Stomach (tissue), 9 donors: Measurements from ENCODE around the gene CGREF1. TPM values are rescaled to one million over a fixed set of nuclear protein-coding genes. Genes with fewer than 3 reads are reported as not detected.

Experiments used
- DNase-seq, 2 donors: peaks; one replicate each; pipeline versions ENCODE4 v3.0.0 to v3.0.0-alpha.2; 2013 to 2019
- H3K27ac ChIP-seq, 5 donors: fragments of 200-600 bp in 4 of 5; sonication (generic) in 4 of 5; one replicate each; pipeline ENCODE4 v1.5.1; 2013 to 2019; ENCODE audit warnings: mild to moderate bottlenecking in 1 of 5, moderate library complexity in 1 of 5
- H3K27me3 ChIP-seq, 3 donors: fragments of 200-600 bp; sonication (generic); one replicate each; pipeline ENCODE4 v1.5.1; 2017 to 2019; ENCODE audit warnings: mixed run types in 1 of 3
- H3K36me3 ChIP-seq, 4 donors: fragments of 200-600 bp; sonication (generic); 1 replicate in 3 of 4; 2 replicates in 1 of 4; pipeline ENCODE4 v1.5.1; 2016 to 2019
- H3K4me1 ChIP-seq, 4 donors: fragments of 200-600 bp; sonication (generic); one replicate each; pipeline ENCODE4 v1.5.1; 2016 to 2019
- H3K4me3 ChIP-seq, 4 donors: fragments of 200-600 bp; sonication (generic) in 3 of 4; one replicate each; pipeline ENCODE4 v1.5.1; 2016 to 2019; ENCODE audit warnings: mild to moderate bottlenecking in 1 of 4
- H3K9me3 ChIP-seq, 4 donors: fragments of 200-600 bp; sonication (generic); one replicate each; pipeline ENCODE4 v1.5.1; 2016 to 2019
- CTCF ChIP-seq, 7 experiments: fragments of 450-650 bp in 4 of 7; fragments of 200-600 bp in 3 of 7; sonication (generic) in 3 of 7; IDR thresholded peaks; one replicate each; pipeline ENCODE4 v1.5.1; 2016 to 2019; ENCODE audit warnings: antibody characterized with exemption in 7 of 7, control low read depth in 2 of 7, mild to moderate bottlenecking in 1 of 7
- EP300 ChIP-seq: sonication (generic); formaldehyde crosslinking; IDR thresholded peaks from one replicate; pipeline ENCODE4 v1.6.1; 2017; ENCODE audit warnings: antibody characterized with exemption
- POLR2A ChIP-seq, 4 donors: fragments of 450-650 bp; IDR thresholded peaks; one replicate each; pipeline ENCODE4 v1.6.1; 2016; ENCODE audit warnings: antibody characterized with exemption in 4 of 4, control low read depth in 2 of 4, mild to moderate bottlenecking in 1 of 4, moderate library complexity in 1 of 4
- POLR2AphosphoS5 ChIP-seq, 3 donors: sonication (generic); formaldehyde crosslinking; IDR thresholded peaks; one replicate each; pipeline ENCODE4 v1.6.1; 2016; ENCODE audit warnings: antibody characterized with exemption in 3 of 3
- WGBS, 5 donors: extraction: QIAGEN DNeasy Blood & Tissue Kit in 3 of 5; methylation state at CpG; one replicate each; pipeline versions ENCODE4 v1.1.5 to v1.1.7; 2013 to 2018; 5-methylcytosine and 5-hydroxymethylcytosine counted together
- intact Hi-C: fragments of 100-400 bp; cut with DNase I; formaldehyde crosslinking; loops from one replicate; pipeline ENCODE4 v1.15.1; 2023; ENCODE audit warnings: low total_unique reads
- polyA plus RNA-seq, 3 donors: library from polyadenylated mRNA; stranded (reverse); fragments of 200-250 nt; gene quantifications; one replicate each; pipeline ENCODE4 v1.2.3, GENCODE V29; 2013
- total RNA-seq, 5 donors: library from RNA; depleted of rRNA; stranded (reverse); fragments of >200 nt; gene quantifications; one replicate each; pipeline versions ENCODE4 v1.1.0 to v1.2.3, GENCODE V29; 2014 to 2016
- donor health status: healthy with polysubstance abuse.
- donor health status: Bipolar disorder and iron deficiency.
- donor health status: healthy.

Gene CGREF1
- total and polyA plus RNA-seq, 8 donors, result 1.4 to 4.1 (median 2.5) TPM; not detected in 2

- Histone ChIP-seq H3K36me3 (peaks cover 21 to 26% (median 23%) of the 10 kb centered on the region in 4 donors), H3K4me1 (peaks cover 10 to 25% (median 20%) of the 10 kb centered on the region in 4 donors), H3K27me3 (no peaks in the 10 kb centered on the region), H3K4me3 (no peak overlapping the region), H3K9me3 (no peaks in the 10 kb centered on the region), H3K27ac (peak overlapping the region in 1 of 5 donors; percentile 95)
- DNase-seq, result no peak
- WGBS, 5 donors, result 81 to 90% (median 85%) methylated on average over 12 of the region's 12 CpGs
- TF ChIP-seq CTCF (IDR thresholded peaks at IDR 0.05) (no peak), POLR2AphosphoS5 (IDR thresholded peaks at IDR 0.05) (no peak), POLR2A (IDR thresholded peaks at IDR 0.05) (no peak), EP300 (no peak)
- intact Hi-C loops, result no loop called here
Observed at GRCh38 chr2:27135478-27135955, 16.6 kb upstream of the CGREF1 start.

- no peak for DNase-seq
- Histone ChIP-seq H3K4me1 (peaks cover 10 to 25% (median 20%) of the 10 kb centered on the region in 4 donors), H3K4me3 (peak overlapping the region; percentile 64 to 100 (median 88)), H3K36me3 (peaks cover 24 to 32% (median 29%) of the 10 kb centered on the region in 4 donors), H3K27ac (peak overlapping the region; percentile 86 to 95 (median 92)), H3K27me3 (no peaks in the 10 kb centered on the region), H3K9me3 (no peaks in the 10 kb centered on the region)
- no peak for TF ChIP-seq POLR2AphosphoS5 (IDR thresholded peaks at IDR 0.05)
- intact Hi-C loops, result no loop called here
- WGBS, 5 donors, result 53 to 80% (median 54%) methylated on average over 22 to 33 of the region's 33 CpGs
Observed at GRCh38 chr2:27134781-27135477, 16.0 kb upstream of the CGREF1 start.

GRCh38 chr2:27133905-27134780 lies 15.2 kb upstream of the CGREF1 start, which contains the start of gene PREB:
TSS of gene PREB (minus strand) at chr2:27134636. CDS start at chr2:27134421, 215 bp downstream.
- Histone ChIP-seq H3K9me3 (no peaks in the 10 kb centered on the region), H3K27me3 (no peaks in the 10 kb centered on the region), H3K27ac (peak within 1 kb of the TSS; percentile 86 to 95 (median 92)), H3K4me1 (peaks cover 10 to 25% (median 20%) of the 10 kb centered on the region in 4 donors), H3K4me3 (peak within 1 kb of the TSS; percentile 64 to 100 (median 88)), H3K36me3 (peaks cover 30 to 38% (median 37%) of the 10 kb centered on the region in 4 donors)
- DNase-seq, result peak; percentile 99
- TF ChIP-seq POLR2AphosphoS5 (IDR thresholded peaks at IDR 0.05), result peak; percentile 91 to 98 (median 95)
- no peak for TF ChIP-seq EP300
- peak in 1 of 4 donors; percentile 67 for TF ChIP-seq POLR2A (IDR thresholded peaks at IDR 0.05)
- no peak for TF ChIP-seq CTCF (IDR thresholded peaks at IDR 0.05)
- WGBS, 5 donors, result 1% methylated on average over 16 to 86 of the region's 86 CpGs
- intact Hi-C loops, result no loop called here

- 27 to 36% (median 34%) methylated on average over 14 of the region's 14 CpGs for WGBS, 5 donors
- H3K27ac ChIP-seq, result peak overlapping the region in 4 of 5 donors; percentile 86 to 95 (median 92)
- H3K4me1 ChIP-seq, result peaks cover 10 to 25% (median 20%) of the 10 kb centered on the region in 4 donors
- peak overlapping the region; percentile 64 to 100 (median 88) for H3K4me3 ChIP-seq
- H3K9me3 ChIP-seq, result no peaks in the 10 kb centered on the region
- TF ChIP-seq CTCF (IDR thresholded peaks at IDR 0.05) (no peak), POLR2AphosphoS5 (IDR thresholded peaks at IDR 0.05) (no peak), POLR2A (IDR thresholded peaks at IDR 0.05) (no peak), EP300 (no peak)
- no peaks in the 10 kb centered on the region for H3K27me3 ChIP-seq
- intact Hi-C loops, result no loop called here
- H3K36me3 ChIP-seq, result peaks cover 30 to 43% (median 37%) of the 10 kb centered on the region in 4 donors
- no peak for DNase-seq
Observed at GRCh38 chr2:27133195-27133875, 14.4 kb upstream of the CGREF1 start.
